ENCODE data around the gene TP53INP2.
A peak's percentile ranks its signal among the peaks of the same experiment; 100 is the strongest.
"Not testable (repeated sequence)": the region's sequence is repeated elsewhere in the genome, so short reads cannot be mapped to it uniquely, and the experiment has no call there.

The TP53INP2 gene

GRCh38 chr20:34704177-34705007 lies at the start of gene TP53INP2:
TP53INP2 (plus strand) TSS chr20:34704344; CDS start chr20:34708740, 4,396 bp downstream.
- peak; percentile 79 for DNase-seq

GRCh38 chr20:34658654-34659053 lies 45.5 kb upstream of the TP53INP2 start:
- not testable (repeated sequence) for DNase-seq

- peak; percentile 8 for DNase-seq
Observed at GRCh38 chr20:34661811-34662210, 42.3 kb upstream of the TP53INP2 start.

- no peak for DNase-seq
Observed at GRCh38 chr20:34663213-34663943, 40.8 kb upstream of the TP53INP2 start.

GRCh38 chr20:34664751-34665150 lies 39.4 kb upstream of the TP53INP2 start:
- not testable (repeated sequence) for DNase-seq

- no peak for DNase-seq
Observed at GRCh38 chr20:34669094-34669493, 35.0 kb upstream of the TP53INP2 start.

- no peak for DNase-seq
Observed at GRCh38 chr20:34673412-34673811, 30.7 kb upstream of the TP53INP2 start.

- no peak for DNase-seq
Observed at GRCh38 chr20:34675561-34675960, 28.6 kb upstream of the TP53INP2 start.

- no peak for DNase-seq
Observed at GRCh38 chr20:34675993-34676641, 28.0 kb upstream of the TP53INP2 start.

- DNase-seq, result peak; percentile 96
Observed at GRCh38 chr20:34676642-34677373, 27.3 kb upstream of the TP53INP2 start, which contains the start of gene PIGU. PIGU (minus strand) TSS chr20:34677092; CDS start chr20:34677085, 7 bp downstream.

- DNase-seq, result no peak
Observed at GRCh38 chr20:34680586-34681175, 23.5 kb upstream of the TP53INP2 start.

GRCh38 chr20:34683667-34684066 lies 20.5 kb upstream of the TP53INP2 start:
- DNase-seq, result no peak

- DNase-seq, result no peak
Observed at GRCh38 chr20:34689486-34689885, 14.7 kb upstream of the TP53INP2 start.

GRCh38 chr20:34691838-34692237 lies 12.3 kb upstream of the TP53INP2 start:
- no peak for DNase-seq

- DNase-seq, result no peak
Observed at GRCh38 chr20:34693414-34693813, 10.7 kb upstream of the TP53INP2 start.

GRCh38 chr20:34701405-34702085 lies 2.6 kb upstream of the TP53INP2 start:
- no peak for DNase-seq

- no peak for DNase-seq
Observed at GRCh38 chr20:34703061-34703423, 1.1 kb upstream of the TP53INP2 start.

- DNase-seq, result no peak
Observed at GRCh38 chr20:34703424-34704176, 544 bp upstream of the TP53INP2 start.

GRCh38 chr20:34705008-34705396 lies 858 bp downstream of the TP53INP2 start:
- no peak for DNase-seq

- DNase-seq, result no peak
Observed at GRCh38 chr20:34705397-34706301, 1.5 kb downstream of the TP53INP2 start.

Data from stimulated activated naive CD4-positive, alpha-beta T cell treated with Interleukin-2 at 50 U/mL for 16 hours (primary cell).